ENCODE data around the gene TUT1. TPM values are rescaled to one million over a fixed set of nuclear protein-coding genes. Genes with fewer than 3 reads are reported as not detected.
"Not testable (repeated sequence)": the region's sequence is repeated elsewhere in the genome, so short reads cannot be mapped to it uniquely, and the experiment has no call there.

The TUT1 gene
- total and polyA plus RNA-seq, 4 donors = 5.6 to 15.8 (median 13.7) TPM

- peak overlapping the region; percentile 83 to 84 for H3K27ac ChIP-seq (ENCODE audit: low read depth in 1 of 2, low read length in 2 of 2)
- H3K4me1 ChIP-seq (ENCODE audit: control insufficient read depth in 4 of 4, insufficient read depth in 4 of 4, low read length in 3 of 4) = peaks cover 12 to 75% (median 56%) of the 10 kb centered on the region in 4 donors
- 44% methylated on average over 4 of the region's 4 CpGs for WGBS
- H3K9ac ChIP-seq (ENCODE audit: low read depth in 1 of 2, low read length in 2 of 2) = peak overlapping the region; percentile 47 to 68
- H3K36me3 ChIP-seq (ENCODE audit: control insufficient read depth in 4 of 4, insufficient read depth in 3 of 4, low read depth in 1 of 4, low read length in 3 of 4) = peaks cover 0 to 4% (median 0%) of the 10 kb centered on the region in 4 donors
- no peaks in the 10 kb centered on the region for H3K9me3 ChIP-seq (ENCODE audit: control insufficient read depth in 4 of 4, low read length in 3 of 4)
- no peak for DNase-seq (ENCODE audit: low spot score)
- no peak for TF ChIP-seq EGR1 (IDR thresholded peaks at IDR 0.05; ENCODE audit: low read depth in 2 of 2)
- TF ChIP-seq JUND (IDR thresholded peaks at IDR 0.05) = no peak
- no peak for TF ChIP-seq ZBTB33 (IDR thresholded peaks at IDR 0.05)
- TF ChIP-seq RXRA (IDR thresholded peaks at IDR 0.05) = no peak
- TF ChIP-seq TAF1 (conservative IDR thresholded peaks at IDR 0.05) = no peak
- no peak for TF ChIP-seq FOXA1 (IDR thresholded peaks at IDR 0.05)
- no peak for TF ChIP-seq SP1 (IDR thresholded peaks at IDR 0.05)
- no peak for TF ChIP-seq RAD21 (IDR thresholded peaks at IDR 0.05)
- TF ChIP-seq ATF3 (IDR thresholded peaks at IDR 0.05) = no peak
- TF ChIP-seq YY1 (IDR thresholded peaks at IDR 0.05) = no peak
- TF ChIP-seq REST (IDR thresholded peaks at IDR 0.05) = no peak
- TF ChIP-seq NR2F2 (IDR thresholded peaks at IDR 0.05) = no peak
- no peak for TF ChIP-seq HNF4A (conservative IDR thresholded peaks at IDR 0.05)
- TF ChIP-seq FOXA2 (IDR thresholded peaks at IDR 0.05) = no peak
- TF ChIP-seq CTCF (IDR thresholded peaks at IDR 0.05; ENCODE audit: low read depth, low read length, missing input control) = no peak
- no peak for TF ChIP-seq MAX (IDR thresholded peaks at IDR 0.05)
- TF ChIP-seq HNF4G (IDR thresholded peaks at IDR 0.05) = no peak
- no peak for TF ChIP-seq GABPA (IDR thresholded peaks at IDR 0.05 in 1 of 2, conservative IDR thresholded peaks at IDR 0.05 in 1 of 2)
- H3K27me3 ChIP-seq (ENCODE audit: control insufficient read depth in 4 of 4, insufficient read depth in 4 of 4, low read length in 3 of 4) = no peaks in the 10 kb centered on the region
- no peak overlapping the region for H3K4me3 ChIP-seq (ENCODE audit: low read depth in 1 of 3, low read length in 3 of 3)
These were observed 38.7 kb downstream of the TUT1 start for GRCh38 chr11:62552485-62553079.

- DNase-seq (ENCODE audit: low spot score); H3K9me3 ChIP-seq (ENCODE audit: control insufficient read depth in 4 of 4, low read length in 3 of 4); H3K27me3 ChIP-seq (ENCODE audit: control insufficient read depth in 4 of 4, insufficient read depth in 4 of 4, low read length in 3 of 4); H3K36me3 ChIP-seq (ENCODE audit: control insufficient read depth in 4 of 4, insufficient read depth in 3 of 4, low read depth in 1 of 4, low read length in 3 of 4); H3K27ac ChIP-seq (ENCODE audit: low read depth in 1 of 2, low read length in 2 of 2); H3K9ac ChIP-seq (ENCODE audit: low read depth in 1 of 2, low read length in 2 of 2); H3K4me3 ChIP-seq (ENCODE audit: low read depth in 1 of 3, low read length in 3 of 3): not testable (repeated sequence)
- H3K4me1 ChIP-seq (ENCODE audit: control insufficient read depth in 4 of 4, insufficient read depth in 4 of 4, low read length in 3 of 4) = peaks cover 16 to 74% (median 51%) of the 10 kb centered on the region in 4 donors
- 96% methylated on average over 2 of the region's 2 CpGs for WGBS
These were observed 40.8 kb downstream of the TUT1 start for GRCh38 chr11:62550478-62550877.

Data from liver (tissue), 9 donors.